Activated naive CD8-positive, alpha-beta T cell treated with anti-CD3 and anti-CD28 coated beads for 36 hours (primary cell): ENCODE data around the gene HOXB4. TPM values are rescaled to one million over a fixed set of nuclear protein-coding genes. Genes with fewer than 3 reads are reported as not detected.

Experiments
- DNase-seq: peaks from one replicate; pipeline ENCODE4 v3.0.0; 2021
- H3K27ac Mint-ChIP-seq: one replicate; pipeline ENCODE4 v1.8.0; 2022; ENCODE audit warnings: mild to moderate bottlenecking, moderate library complexity, mixed read lengths
- H3K27me3 Mint-ChIP-seq: one replicate; pipeline ENCODE4 v1.8.0; 2022; ENCODE audit warnings: mild to moderate bottlenecking, mixed read lengths
- H3K36me3 Mint-ChIP-seq: one replicate; pipeline ENCODE4 v1.8.0; 2021; ENCODE audit warnings: mild to moderate bottlenecking, mixed read lengths
- H3K4me1 Mint-ChIP-seq: one replicate; pipeline ENCODE4 v1.8.0; 2021; ENCODE audit warnings: mixed read lengths
- H3K4me3 Mint-ChIP-seq: one replicate; pipeline ENCODE4 v1.8.0; 2022; ENCODE audit warnings: mild to moderate bottlenecking, moderate library complexity, mixed read lengths
- H3K9me3 Mint-ChIP-seq: one replicate; pipeline ENCODE4 v1.8.0; 2022; ENCODE audit warnings: mixed read lengths
- total RNA-seq, 2 experiments: library from RNA; stranded (reverse); gene quantifications; one replicate each; pipeline ENCODE4 v1.2.3, GENCODE V29; 2021

HOXB4 gene
- total RNA-seq, 2 experiments from 2014 or later = 1.3 to 1.9 TPM

- Mint-ChIP-seq H3K4me3 (peak overlapping the region; percentile 79), H3K36me3 (peaks cover 2% of the 10 kb centered on the region), H3K27ac (peak overlapping the region; percentile 56), H3K4me1 (peaks cover 40% of the 10 kb centered on the region), H3K27me3 (peaks cover 50% of the 10 kb centered on the region), H3K9me3 (no peaks in the 10 kb centered on the region)
- no peak for DNase-seq
Measured at GRCh38 chr17:48577330-48577945, 712 bp downstream of the HOXB4 start.

- Mint-ChIP-seq H3K4me1 (peaks cover 36% of the 10 kb centered on the region), H3K9me3 (no peaks in the 10 kb centered on the region), H3K27ac (no peak overlapping the region), H3K4me3 (peak overlapping the region; percentile 79), H3K27me3 (peaks cover 44% of the 10 kb centered on the region), H3K36me3 (peaks cover 2% of the 10 kb centered on the region)
- no peak for DNase-seq
Measured at GRCh38 chr17:48576479-48577309, 1.5 kb downstream of the HOXB4 start.

DNA sequence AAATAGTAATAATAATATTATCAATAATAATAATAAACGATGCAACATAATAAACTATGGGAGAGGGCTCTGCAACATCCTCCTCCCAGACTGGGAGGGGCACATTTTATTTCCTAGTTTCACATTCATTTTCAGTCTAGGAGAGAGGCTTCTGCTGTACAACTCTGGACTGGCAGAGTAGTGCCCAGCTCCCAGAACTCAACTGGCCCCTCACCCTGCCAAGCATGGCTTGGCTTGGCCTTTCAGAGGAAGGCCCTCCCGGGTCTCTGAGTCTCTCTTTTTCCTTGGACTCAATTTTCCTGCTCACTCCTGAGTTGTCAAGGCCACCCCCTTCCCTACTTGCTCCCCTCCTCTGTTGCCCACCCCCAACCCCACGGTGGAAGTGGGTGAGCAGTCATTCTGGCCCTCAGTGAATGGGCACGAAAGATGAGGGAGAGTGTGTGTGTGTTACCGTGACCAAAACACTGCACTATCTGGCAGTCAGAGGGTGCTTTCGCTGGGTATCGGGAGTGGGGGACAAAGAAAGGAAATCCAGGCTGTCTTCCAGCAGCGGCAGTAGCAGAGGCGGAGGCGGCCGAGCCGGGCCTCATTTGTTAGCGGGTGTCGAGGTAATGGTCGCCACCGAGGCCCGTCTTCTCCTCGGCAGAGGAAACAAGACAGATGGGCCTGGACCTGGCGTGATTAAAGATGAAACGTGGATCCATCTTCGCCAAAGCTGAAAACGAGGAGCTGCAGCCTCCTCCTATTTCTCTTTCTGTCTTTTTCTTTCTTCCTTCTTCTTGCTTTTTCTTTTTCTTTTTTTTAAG is 2.3 kb downstream of the HOXB4 start:
- Mint-ChIP-seq H3K27ac (no peak overlapping the region), H3K27me3 (peaks cover 36% of the 10 kb centered on the region), H3K4me3 (no peak overlapping the region), H3K9me3 (no peaks in the 10 kb centered on the region), H3K4me1 (peaks cover 29% of the 10 kb centered on the region), H3K36me3 (peaks cover 2% of the 10 kb centered on the region)
- no peak for DNase-seq

GRCh38 chr17:48575066-48575582 is 3.0 kb downstream of the HOXB4 start:
- Mint-ChIP-seq H3K36me3 (peaks cover 2% of the 10 kb centered on the region), H3K4me3 (no peak overlapping the region), H3K9me3 (no peaks in the 10 kb centered on the region), H3K27ac (no peak overlapping the region), H3K27me3 (peaks cover 28% of the 10 kb centered on the region), H3K4me1 (peaks cover 22% of the 10 kb centered on the region)
- no peak for DNase-seq

GRCh38 chr17:48574505-48575065 is 3.6 kb downstream of the HOXB4 start:
- peaks cover 23% of the 10 kb centered on the region for H3K27me3 Mint-ChIP-seq
- H3K9me3 Mint-ChIP-seq = no peaks in the 10 kb centered on the region
- peaks cover 2% of the 10 kb centered on the region for H3K36me3 Mint-ChIP-seq
- peaks cover 19% of the 10 kb centered on the region for H3K4me1 Mint-ChIP-seq
- DNase-seq = no peak
- no peak overlapping the region for H3K4me3 Mint-ChIP-seq
- H3K27ac Mint-ChIP-seq = no peak overlapping the region

GRCh38 chr17:48571826-48572417 is 6.2 kb downstream of the HOXB4 start:
- no peak overlapping the region for H3K27ac Mint-ChIP-seq
- H3K9me3 Mint-ChIP-seq = no peaks in the 10 kb centered on the region
- peaks cover 7% of the 10 kb centered on the region for H3K27me3 Mint-ChIP-seq
- H3K36me3 Mint-ChIP-seq = peaks cover 2% of the 10 kb centered on the region
- no peak overlapping the region for H3K4me3 Mint-ChIP-seq
- H3K4me1 Mint-ChIP-seq = peaks cover 5% of the 10 kb centered on the region
- no peak for DNase-seq

GRCh38 chr17:48571024-48571818 is 6.9 kb downstream of the HOXB4 start:
- Mint-ChIP-seq H3K4me1 (peaks cover 3% of the 10 kb centered on the region), H3K4me3 (no peak overlapping the region), H3K36me3 (peaks cover 2% of the 10 kb centered on the region), H3K9me3 (no peaks in the 10 kb centered on the region), H3K27ac (no peak overlapping the region), H3K27me3 (peaks cover 3% of the 10 kb centered on the region)
- DNase-seq = no peak

- H3K4me1 Mint-ChIP-seq = no peaks in the 10 kb centered on the region
- no peaks in the 10 kb centered on the region for H3K36me3 Mint-ChIP-seq
- DNase-seq = no peak
- H3K4me3 Mint-ChIP-seq = no peak overlapping the region
- peaks cover 3% of the 10 kb centered on the region for H3K27me3 Mint-ChIP-seq
- no peak overlapping the region for H3K27ac Mint-ChIP-seq
- H3K9me3 Mint-ChIP-seq = no peaks in the 10 kb centered on the region
Measured at GRCh38 chr17:48570325-48571023, 7.7 kb downstream of the HOXB4 start.

DNA sequence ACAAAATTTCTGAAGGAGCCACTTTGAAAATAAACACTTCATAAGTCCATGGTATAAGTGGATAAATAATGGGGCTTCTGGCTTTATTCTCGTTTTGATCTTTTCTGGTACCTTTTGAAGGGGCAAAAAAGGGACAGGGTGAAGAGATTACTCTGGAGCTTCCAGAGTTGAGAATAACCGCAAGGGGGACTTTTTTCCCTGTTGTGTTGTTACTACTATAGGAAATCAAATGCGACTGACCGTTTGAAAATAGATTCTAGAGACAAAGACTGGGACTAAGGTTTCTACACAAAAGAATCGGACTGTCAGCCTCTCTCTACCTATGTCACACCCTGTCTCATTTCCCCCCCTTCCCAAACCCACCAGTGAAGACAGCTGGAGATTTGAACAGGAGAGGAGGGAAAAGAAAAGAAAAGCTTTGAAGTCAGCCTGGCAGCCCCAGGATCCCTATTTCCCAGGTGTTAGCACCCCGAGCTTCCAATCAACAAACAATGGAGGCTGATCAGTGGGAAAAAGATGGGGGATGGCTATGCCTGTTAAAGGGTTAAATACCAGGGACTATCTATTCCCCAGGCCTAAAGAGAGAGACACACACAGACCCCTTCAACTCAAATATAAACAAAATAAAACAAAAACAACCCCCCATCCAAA is 8.4 kb downstream of the HOXB4 start:
- no peaks in the 10 kb centered on the region for H3K9me3 Mint-ChIP-seq
- H3K36me3 Mint-ChIP-seq = no peaks in the 10 kb centered on the region
- H3K4me3 Mint-ChIP-seq = no peak overlapping the region

GRCh38 chr17:48569240-48569582 is 8.9 kb downstream of the HOXB4 start:
- no peak for DNase-seq
- no peaks in the 10 kb centered on the region for H3K36me3 Mint-ChIP-seq
- H3K4me1 Mint-ChIP-seq = no peaks in the 10 kb centered on the region
- H3K9me3 Mint-ChIP-seq = no peaks in the 10 kb centered on the region
- H3K27me3 Mint-ChIP-seq = peaks cover 1% of the 10 kb centered on the region
- H3K27ac Mint-ChIP-seq = no peak overlapping the region
- H3K4me3 Mint-ChIP-seq = no peak overlapping the region

More for the DNA sequence above, 8.4 kb downstream of the HOXB4 start:
- Mint-ChIP-seq H3K27ac (no peak overlapping the region), H3K4me1 (no peaks in the 10 kb centered on the region), H3K27me3 (peaks cover 3% of the 10 kb centered on the region)
- DNase-seq = no peak

DNA sequence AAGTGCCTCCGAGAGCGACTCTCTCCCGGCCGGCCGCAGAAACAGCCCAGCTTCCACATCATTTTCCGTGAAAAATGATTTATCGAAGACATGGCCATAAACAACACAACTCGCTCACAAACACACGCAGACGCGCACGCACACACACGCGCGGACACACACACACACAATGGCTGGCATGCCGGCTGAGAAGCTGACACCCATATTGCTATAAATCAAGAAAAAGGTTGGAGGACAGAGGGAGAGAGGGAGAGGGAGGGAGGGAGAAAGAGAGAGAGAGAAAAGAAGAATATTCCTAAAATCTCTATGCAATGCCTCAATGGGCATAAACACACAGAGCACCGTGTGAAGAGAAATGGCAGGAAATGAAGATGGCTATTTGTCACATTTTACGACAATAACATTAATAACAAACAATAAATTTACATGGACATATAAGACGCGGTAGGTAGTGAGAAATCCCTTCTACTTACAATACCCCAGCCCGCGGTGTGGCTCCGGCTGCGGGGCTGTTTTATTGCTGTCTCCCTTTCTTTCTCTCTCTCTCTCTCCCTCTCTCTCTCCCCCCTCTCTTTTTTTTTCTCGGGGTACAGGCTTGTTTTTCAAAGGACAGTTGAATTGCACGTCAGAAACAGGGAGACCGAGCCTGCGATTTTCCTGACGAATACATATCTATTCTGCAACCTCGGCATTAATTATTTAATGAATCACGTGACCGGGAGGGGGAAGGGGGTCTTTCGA is 9.5 kb downstream of the HOXB4 start:
- Mint-ChIP-seq H3K4me3 (peak overlapping the region; percentile 9), H3K4me1 (peaks cover 1% of the 10 kb centered on the region), H3K36me3 (no peaks in the 10 kb centered on the region), H3K9me3 (no peaks in the 10 kb centered on the region), H3K27me3 (peaks cover 3% of the 10 kb centered on the region), H3K27ac (no peak overlapping the region)
- DNase-seq = no peak

DNA sequence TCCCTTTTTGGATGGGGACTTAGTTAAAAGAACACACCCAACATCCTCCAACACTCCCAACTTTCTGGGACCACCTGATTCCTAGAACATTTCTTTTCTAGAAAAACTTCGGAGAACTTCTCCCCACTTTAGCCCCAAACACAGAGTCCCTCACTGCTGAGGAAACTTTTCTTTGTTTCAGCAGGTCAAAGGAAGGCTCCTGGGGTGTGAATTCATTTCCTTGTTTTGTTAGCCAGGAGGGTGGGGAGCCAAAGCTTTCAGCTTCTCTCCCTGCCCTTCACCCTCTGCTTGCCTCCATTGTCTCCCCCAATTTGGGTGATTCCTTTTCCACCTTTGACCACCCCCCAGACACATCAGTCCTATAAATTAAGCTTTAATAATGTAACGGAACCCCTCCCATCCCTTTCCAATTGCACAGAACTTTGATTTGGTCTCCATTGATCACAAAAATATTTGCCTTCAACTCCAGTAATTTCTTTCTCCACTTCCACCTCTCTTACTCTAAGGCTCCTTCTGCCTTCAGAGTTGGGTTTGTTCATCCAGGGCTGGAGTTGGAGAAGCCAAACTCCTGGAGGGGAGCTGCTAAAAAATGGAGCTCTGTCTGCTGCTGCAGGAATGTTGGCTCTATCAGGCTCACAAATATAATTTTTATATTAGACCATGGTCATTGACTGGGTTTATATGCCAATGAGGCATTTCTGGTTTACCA is 10.3 kb downstream of the HOXB4 start:
- Mint-ChIP-seq H3K27ac (no peak overlapping the region), H3K36me3 (no peaks in the 10 kb centered on the region), H3K4me3 (no peak overlapping the region), H3K9me3 (no peaks in the 10 kb centered on the region), H3K27me3 (peaks cover 9% of the 10 kb centered on the region), H3K4me1 (peaks cover 1% of the 10 kb centered on the region)
- no peak for DNase-seq
